ENCODE measurements around the gene SUSD2.
A peak's percentile ranks its signal among the peaks of the same experiment; 100 is the strongest.

The SUSD2 gene

GRCh38 chr22:24156913-24157821 lies 24.1 kb upstream of the SUSD2 start:
- peak overlapping the region; percentile 72 for H3K4me3 ChIP-seq (replicated peaks; ENCODE audit: low read depth, low read length)
- no peak for DNase-seq (ENCODE audit: extremely low read depth, low read depth)
- peak; percentile 92 for TF ChIP-seq CTCF (IDR thresholded peaks at IDR 0.05; ENCODE audit: low read depth, low read length, missing control alignments)

- DNase-seq (ENCODE audit: extremely low read depth, low read depth): no peak
- no peak for TF ChIP-seq CTCF (IDR thresholded peaks at IDR 0.05; ENCODE audit: low read depth, low read length, missing control alignments)
- H3K4me3 ChIP-seq (replicated peaks; ENCODE audit: low read depth, low read length): no peak overlapping the region
Observed at GRCh38 chr22:24157822-24158135, 23.5 kb upstream of the SUSD2 start.

GRCh38 chr22:24159650-24160049 lies 21.6 kb upstream of the SUSD2 start:
- DNase-seq (ENCODE audit: extremely low read depth, low read depth): no peak
- H3K4me3 ChIP-seq (replicated peaks; ENCODE audit: low read depth, low read length): no peak overlapping the region
- no peak for TF ChIP-seq CTCF (IDR thresholded peaks at IDR 0.05; ENCODE audit: low read depth, low read length, missing control alignments)

GRCh38 chr22:24160546-24160945 lies 20.7 kb upstream of the SUSD2 start:
- no peak for TF ChIP-seq CTCF (IDR thresholded peaks at IDR 0.05; ENCODE audit: low read depth, low read length, missing control alignments)
- DNase-seq (ENCODE audit: extremely low read depth, low read depth): no peak
- H3K4me3 ChIP-seq (replicated peaks; ENCODE audit: low read depth, low read length): no peak overlapping the region

- no peak for TF ChIP-seq CTCF (IDR thresholded peaks at IDR 0.05; ENCODE audit: low read depth, low read length, missing control alignments)
- H3K4me3 ChIP-seq (replicated peaks; ENCODE audit: low read depth, low read length): no peak overlapping the region
- DNase-seq (ENCODE audit: extremely low read depth, low read depth): no peak
Observed at GRCh38 chr22:24161485-24161884, 19.8 kb upstream of the SUSD2 start.

GRCh38 chr22:24161909-24162308 lies 19.4 kb upstream of the SUSD2 start:
- no peak for TF ChIP-seq CTCF (IDR thresholded peaks at IDR 0.05; ENCODE audit: low read depth, low read length, missing control alignments)
- no peak for DNase-seq (ENCODE audit: extremely low read depth, low read depth)
- H3K4me3 ChIP-seq (replicated peaks; ENCODE audit: low read depth, low read length): no peak overlapping the region

- TF ChIP-seq CTCF (IDR thresholded peaks at IDR 0.05; ENCODE audit: low read depth, low read length, missing control alignments): no peak
- H3K4me3 ChIP-seq (replicated peaks; ENCODE audit: low read depth, low read length): no peak overlapping the region
Observed at GRCh38 chr22:24162436-24162835, 18.9 kb upstream of the SUSD2 start.

More at GRCh38 chr22:24162436-24162835, 18.9 kb upstream of the SUSD2 start:
- no peak for DNase-seq (ENCODE audit: extremely low read depth, low read depth)

Measured in HFF-Myc (cell line).